GM21825 (cell line): ENCODE results near the gene IL17C.
"Not testable (repeated sequence)": the region's sequence is repeated elsewhere in the genome, so short reads cannot be mapped to it uniquely, and the experiment has no call there.

Source experiments
- ATAC-seq: cut with Tn5 transposase; IDR thresholded peaks from one replicate; pipeline ENCODE4 v1.9.1; 2021; ENCODE audit warnings: mild to moderate bottlenecking, moderate library complexity; ENCODE audit not compliant: unreplicated experiment

Gene IL17C

GRCh38 chr16:88656291-88656980, 18.1 kb downstream of the IL17C start:
- no peak for ATAC-seq

GRCh38 chr16:88657371-88657770, 19.0 kb downstream of the IL17C start:
- no peak for ATAC-seq

GRCh38 chr16:88658714-88659113, 20.3 kb downstream of the IL17C start:
- no peak for ATAC-seq

- no peak for ATAC-seq
Measured at GRCh38 chr16:88659160-88659559, 20.8 kb downstream of the IL17C start.

- no peak for ATAC-seq
Measured at GRCh38 chr16:88661468-88661867, 23.1 kb downstream of the IL17C start.

GRCh38 chr16:88662222-88662842, 24.0 kb downstream of the IL17C start:
- ATAC-seq = no peak

GRCh38 chr16:88662843-88663606, 24.7 kb downstream of the IL17C start, which contains the start of gene MVD:
Gene MVD (minus strand): TSS chr16:88663091. CDS start chr16:88663080, 11 bp downstream.
- peak; percentile 88 for ATAC-seq

GRCh38 chr16:88665148-88665547, 26.8 kb downstream of the IL17C start:
- no peak for ATAC-seq

GRCh38 chr16:88665570-88665969, 27.2 kb downstream of the IL17C start:
- no peak for ATAC-seq

GRCh38 chr16:88667461-88667860, 29.1 kb downstream of the IL17C start:
- ATAC-seq = no peak

GRCh38 chr16:88669493-88669892, 31.1 kb downstream of the IL17C start:
- ATAC-seq = not testable (repeated sequence)

GRCh38 chr16:88669980-88670379, 31.6 kb downstream of the IL17C start:
- ATAC-seq = no peak

- ATAC-seq = no peak
Measured at GRCh38 chr16:88671806-88672205, 33.4 kb downstream of the IL17C start.

GRCh38 chr16:88672776-88673175, 34.4 kb downstream of the IL17C start:
- no peak for ATAC-seq

GRCh38 chr16:88673716-88674379, 35.5 kb downstream of the IL17C start:
- no peak for ATAC-seq

GRCh38 chr16:88676502-88677242, 38.3 kb downstream of the IL17C start:
- ATAC-seq = no peak

- ATAC-seq = no peak
Measured at GRCh38 chr16:88677721-88678120, 39.3 kb downstream of the IL17C start.

- no peak for ATAC-seq
Measured at GRCh38 chr16:88678224-88678979, 40.0 kb downstream of the IL17C start.

GRCh38 chr16:88680554-88681083, 42.2 kb downstream of the IL17C start:
- no peak for ATAC-seq
